Activated gamma-delta T cell (primary cell): ENCODE data around the gene TRIM44.
"Not testable (repeated sequence)": the region's sequence is repeated elsewhere in the genome, so short reads cannot be mapped to it uniquely, and the experiment has no call there.

Source experiments
- DNase-seq: peaks from one replicate; lab custom pipeline; 2025; lab: John Stamatoyannopoulos, UW

The TRIM44 gene

DNA sequence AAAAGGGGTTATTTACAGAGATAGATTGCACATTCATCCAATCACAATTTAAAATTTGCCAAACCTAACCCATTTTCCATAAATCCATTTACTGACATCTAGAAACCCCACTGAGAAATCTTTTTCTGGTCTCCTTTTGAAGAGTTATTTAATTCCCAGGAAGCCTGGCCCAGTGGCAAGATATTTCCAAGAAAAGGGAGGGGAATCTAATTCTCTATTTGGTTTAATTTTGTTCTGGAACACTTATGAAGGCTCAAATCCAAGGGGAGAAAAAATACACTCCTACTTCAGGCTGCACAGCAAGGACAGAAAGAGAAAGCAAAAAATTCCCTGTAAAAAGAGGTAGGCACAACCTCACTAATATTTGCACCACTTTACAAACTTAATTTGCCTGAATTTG is 193.1 kb downstream of the TRIM44 start:
- DNase-seq = no peak

DNA sequence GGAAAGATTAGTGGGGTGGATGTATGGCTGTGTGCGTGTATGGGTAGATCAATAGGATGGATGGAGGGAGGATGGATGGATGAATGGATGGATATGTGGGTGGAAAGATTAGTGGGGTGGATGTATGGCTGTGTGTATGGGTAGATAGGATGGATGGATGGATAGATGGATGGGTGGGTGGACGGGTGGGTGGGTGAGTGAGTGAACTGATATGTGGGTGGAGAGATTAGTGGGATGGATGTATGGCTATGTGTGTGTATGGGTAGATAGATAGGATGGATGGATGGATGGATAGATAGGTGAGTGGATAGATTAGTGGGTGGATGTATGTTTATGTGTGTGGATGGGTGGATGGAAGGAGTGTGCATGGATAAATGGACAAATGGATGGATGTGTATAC is 193.7 kb downstream of the TRIM44 start:
- no peak for DNase-seq

DNA sequence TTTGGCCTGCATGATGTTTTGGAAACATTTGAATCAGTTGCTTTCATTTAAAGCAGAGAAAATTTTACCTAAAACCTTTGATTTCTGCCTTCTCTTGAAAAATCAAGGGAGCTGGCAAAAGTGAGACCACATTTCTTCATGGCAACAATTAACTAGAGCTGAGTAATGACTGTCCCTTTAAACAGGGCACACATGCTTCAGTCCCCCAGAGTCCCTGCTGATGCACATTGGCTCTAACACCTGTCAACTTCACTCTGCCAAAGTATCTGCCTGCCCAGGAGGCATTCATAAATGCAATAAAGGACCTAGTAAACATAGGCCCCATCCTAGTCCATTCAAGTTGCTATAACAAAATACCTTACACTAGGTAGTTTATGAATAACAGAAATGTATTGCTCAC is 194.2 kb downstream of the TRIM44 start:
- DNase-seq = no peak

DNA sequence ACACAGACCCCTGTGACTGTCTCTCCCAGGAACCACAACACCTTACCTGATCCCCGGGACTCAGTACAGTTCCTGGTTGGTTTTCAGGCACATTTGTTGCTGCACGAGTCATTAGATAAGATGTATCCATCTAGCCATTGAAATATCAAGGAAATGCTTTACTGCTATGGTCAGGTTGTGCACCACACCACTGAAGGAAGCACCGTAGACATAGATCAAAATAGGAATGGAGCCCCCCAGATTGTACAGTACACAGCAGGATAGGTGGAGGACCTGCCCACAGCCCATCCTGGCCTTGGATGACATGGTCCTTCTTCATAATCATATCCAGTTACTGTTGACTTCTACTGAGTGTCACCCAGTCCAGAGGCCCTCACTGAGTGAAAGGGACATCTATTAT is 195.3 kb downstream of the TRIM44 start:
- no peak for DNase-seq

DNA sequence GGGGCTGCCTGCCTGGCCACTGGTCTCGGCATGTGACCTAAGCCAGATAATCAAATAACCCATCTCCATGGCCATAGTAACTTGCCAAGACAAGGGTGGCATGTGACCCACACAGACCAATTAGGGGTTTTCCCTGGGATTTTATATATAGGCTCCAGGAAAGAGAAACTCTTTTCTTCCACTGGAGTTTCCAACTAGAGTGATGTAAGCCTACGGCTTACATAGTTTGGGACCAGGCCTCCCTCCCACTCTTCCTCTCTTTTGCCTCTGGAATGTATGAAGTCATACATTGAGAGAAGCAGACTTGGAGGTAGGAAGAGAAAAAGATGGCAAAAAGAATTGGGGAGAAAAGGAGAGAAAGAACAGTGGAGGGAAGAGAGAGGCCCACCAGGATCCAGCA is 196.7 kb downstream of the TRIM44 start:
- DNase-seq = no peak

DNA sequence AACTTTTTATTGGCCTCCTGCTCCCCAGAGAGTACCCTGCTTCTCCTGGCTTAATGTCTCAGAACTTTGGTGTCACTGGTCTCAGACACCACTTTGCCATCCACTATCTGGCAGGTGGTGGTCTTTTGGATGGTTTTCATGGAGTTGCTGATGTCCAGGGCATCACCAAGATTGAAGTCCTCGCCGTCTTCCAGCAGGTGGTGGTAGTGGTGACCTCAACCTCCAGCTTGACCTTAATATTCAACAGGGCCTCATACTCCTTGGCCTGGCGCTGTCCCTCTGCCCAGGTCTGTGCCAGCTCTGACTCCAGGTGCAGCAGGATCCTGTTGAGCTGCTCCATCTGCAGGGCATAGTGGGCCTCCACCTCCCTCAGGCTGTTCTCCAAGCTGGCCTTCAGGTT is 197.6 kb downstream of the TRIM44 start:
- DNase-seq = not testable (repeated sequence)

DNA sequence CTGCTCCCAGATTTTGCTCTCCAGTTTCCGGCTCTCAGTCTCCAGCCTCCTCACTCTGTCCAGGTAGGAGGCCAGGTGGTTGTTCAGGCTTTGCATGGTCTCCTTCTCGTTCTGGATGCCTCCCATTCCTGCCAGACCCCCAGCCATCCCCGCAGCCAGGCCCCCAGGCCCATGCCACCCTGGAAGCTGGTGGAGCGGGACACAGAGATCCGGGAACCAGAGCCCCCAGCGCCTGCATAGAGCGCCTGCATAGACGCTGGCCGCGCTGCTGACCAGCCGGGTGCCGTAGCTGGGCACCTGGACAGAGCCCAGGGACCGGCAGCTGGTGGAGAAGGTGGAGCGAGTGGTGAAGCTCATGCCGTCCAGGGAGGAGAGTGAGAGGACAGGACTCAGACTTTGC is 198.6 kb downstream of the TRIM44 start:
- no peak for DNase-seq

DNA sequence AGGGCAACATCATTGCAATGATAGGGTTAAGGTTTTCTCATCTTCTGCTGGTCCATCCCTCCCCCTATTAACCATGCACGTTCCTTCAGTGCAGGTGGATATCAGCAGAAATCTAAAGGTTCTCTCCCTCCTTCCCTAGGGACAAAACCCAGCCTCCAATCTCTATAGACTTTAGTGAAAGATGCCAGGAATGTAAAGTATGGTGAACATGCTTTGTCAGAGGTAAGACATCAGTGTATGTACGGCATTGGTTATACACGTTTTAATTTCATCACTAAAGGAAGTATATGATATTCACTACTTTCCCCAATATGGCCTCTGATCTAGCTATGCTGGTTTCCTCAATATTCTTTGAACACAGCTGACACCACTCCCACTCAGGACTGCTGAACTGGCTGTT is 200.1 kb downstream of the TRIM44 start:
- DNase-seq = no peak

DNA sequence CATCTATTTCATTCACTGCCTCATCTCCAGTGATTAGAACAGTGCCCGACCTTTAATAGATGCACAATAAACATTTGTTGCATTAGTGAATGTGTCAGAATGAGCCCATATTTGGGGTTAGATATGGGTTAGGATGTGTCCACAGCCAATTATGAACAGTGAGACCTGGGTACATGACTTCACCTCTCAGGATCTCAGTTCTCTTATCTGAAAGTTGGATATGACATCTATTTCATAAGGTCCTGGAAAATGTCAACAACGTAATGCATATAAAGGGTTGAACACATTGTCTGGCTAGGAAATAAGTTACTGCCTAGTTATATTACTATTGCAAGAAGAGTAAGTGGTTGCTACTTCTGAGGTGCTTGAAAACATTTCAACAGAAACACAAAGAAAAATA is 201.6 kb downstream of the TRIM44 start:
- no peak for DNase-seq

DNA sequence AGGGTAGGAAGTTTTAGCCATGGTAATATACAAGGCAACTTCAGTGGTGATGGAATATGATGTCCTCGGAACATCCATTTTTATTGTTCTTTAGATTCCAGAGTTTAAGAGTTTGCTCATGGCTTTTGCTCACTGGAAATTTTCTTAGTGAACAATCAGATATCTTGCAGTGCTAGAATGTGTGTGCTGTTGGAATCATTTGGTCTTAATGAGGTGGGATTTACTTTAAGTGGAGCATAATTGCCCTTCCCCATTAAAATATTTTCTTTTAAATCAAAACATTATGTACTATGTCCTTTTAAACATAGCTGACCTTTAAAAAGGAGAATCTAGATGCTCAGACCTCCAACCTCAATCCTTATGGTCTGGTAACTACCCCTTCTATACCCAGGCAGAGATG is 204.0 kb downstream of the TRIM44 start:
- no peak for DNase-seq
